PC-9 (cell line): ENCODE measurements around the gene SMDT1.

Experiments
- EZH2 ChIP-seq: fragments of 200-600 bp; sonication (generic); IDR thresholded peaks from 2 replicates; pipeline ENCODE4 v1.8.0; 2017; ENCODE audit warnings: antibody characterized with exemption, low read depth
- TF ChIP-seq, protein P1 (sequence below): fragments of 200-600 bp; sonication (generic); conservative IDR thresholded peaks from 2 replicates; pipeline ENCODE4 v1.6.1; 2017; ENCODE audit warnings: mixed run types, antibody characterized with exemption, mild to moderate bottlenecking, moderate library complexity

DNA sequence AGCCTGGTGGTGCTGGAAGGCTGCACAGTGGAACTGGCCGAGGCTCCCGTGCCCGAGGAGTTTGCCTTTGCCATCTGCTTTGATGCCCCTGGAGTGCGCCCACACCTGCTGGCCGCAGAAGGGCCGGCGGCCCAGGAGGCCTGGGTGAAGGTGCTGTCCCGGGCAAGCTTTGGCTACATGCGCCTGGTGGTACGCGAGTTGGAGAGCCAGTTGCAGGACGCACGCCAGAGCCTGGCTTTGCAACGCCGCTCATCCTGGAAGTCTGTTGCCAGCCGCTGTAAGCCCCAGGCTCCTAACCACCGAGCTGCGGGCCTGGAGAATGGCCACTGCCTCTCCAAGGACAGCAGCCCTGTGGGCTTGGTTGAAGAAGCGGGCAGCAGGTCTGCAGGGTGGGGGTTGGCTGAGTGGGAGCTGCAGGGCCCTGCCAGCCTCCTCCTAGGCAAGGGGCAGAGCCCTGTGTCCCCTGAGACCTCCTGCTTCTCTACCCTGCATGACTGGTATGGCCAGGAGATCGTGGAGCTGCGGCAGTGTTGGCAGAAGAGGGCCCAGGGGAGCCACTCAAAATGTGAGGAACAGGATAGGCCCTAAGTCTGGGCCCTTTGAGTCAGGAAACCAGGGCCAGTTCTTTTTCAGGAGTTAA, 1.9 kb upstream of the SMDT1 start:
- no peak for TF ChIP-seq EZH2
- TF ChIP-seq, protein P1, sequence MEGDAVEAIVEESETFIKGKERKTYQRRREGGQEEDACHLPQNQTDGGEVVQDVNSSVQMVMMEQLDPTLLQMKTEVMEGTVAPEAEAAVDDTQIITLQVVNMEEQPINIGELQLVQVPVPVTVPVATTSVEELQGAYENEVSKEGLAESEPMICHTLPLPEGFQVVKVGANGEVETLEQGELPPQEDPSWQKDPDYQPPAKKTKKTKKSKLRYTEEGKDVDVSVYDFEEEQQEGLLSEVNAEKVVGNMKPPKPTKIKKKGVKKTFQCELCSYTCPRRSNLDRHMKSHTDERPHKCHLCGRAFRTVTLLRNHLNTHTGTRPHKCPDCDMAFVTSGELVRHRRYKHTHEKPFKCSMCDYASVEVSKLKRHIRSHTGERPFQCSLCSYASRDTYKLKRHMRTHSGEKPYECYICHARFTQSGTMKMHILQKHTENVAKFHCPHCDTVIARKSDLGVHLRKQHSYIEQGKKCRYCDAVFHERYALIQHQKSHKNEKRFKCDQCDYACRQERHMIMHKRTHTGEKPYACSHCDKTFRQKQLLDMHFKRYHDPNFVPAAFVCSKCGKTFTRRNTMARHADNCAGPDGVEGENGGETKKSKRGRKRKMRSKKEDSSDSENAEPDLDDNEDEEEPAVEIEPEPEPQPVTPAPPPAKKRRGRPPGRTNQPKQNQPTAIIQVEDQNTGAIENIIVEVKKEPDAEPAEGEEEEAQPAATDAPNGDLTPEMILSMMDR: no peak
